HS-27A (cell line): Measurements from ENCODE around the gene SH2D5.
A peak's percentile ranks its signal among the peaks of the same experiment; 100 is the strongest.

Experiments
- DNase-seq: peaks from one replicate; pipeline ENCODE4 v3.0.0-alpha.2; 2012; ENCODE audit warnings: low read depth, missing footprints

Gene SH2D5

DNA sequence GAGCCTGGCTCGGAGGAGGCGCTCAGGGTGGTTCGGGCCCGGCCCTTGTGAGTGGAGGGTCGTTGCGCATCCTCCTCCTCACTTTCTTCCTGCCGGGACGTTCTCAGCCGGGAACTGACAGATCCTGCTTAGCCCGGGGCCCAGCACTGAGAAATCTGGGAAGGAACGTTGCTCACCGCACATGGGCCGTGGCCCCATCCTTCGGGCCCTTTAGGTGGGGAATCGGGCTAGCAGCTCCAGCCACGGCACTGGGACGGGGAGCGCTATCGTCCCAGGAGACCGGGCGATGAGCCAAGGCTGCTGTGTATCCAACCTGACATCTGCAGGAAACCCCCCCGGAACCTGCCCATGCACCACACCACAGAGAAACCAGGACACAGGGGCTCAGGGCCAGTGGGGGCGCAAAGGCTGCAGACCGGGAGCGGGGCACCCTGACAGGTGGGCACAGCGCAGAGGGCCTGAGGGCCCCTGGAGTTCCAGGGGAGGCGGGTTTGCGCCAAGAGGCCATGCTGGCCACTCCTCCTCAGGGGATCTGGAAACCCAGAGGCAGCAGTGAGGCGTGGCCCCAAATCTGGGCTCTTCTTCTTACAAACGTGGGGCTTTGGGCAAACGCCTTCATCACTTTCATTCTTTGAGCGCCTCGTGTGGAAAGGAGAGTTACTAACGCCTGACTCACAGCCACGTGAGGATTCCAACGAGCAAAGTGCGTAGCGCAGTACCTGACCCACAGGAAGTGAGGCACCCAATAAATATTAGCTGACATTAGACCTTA is at the start of gene SH2D5:
SH2D5 (minus strand) TSS at position 116 of the 772 bp plus-strand sequence. CDS start 4,659 bp downstream, outside the sequence.
- DNase-seq: peak; percentile 99

DNA sequence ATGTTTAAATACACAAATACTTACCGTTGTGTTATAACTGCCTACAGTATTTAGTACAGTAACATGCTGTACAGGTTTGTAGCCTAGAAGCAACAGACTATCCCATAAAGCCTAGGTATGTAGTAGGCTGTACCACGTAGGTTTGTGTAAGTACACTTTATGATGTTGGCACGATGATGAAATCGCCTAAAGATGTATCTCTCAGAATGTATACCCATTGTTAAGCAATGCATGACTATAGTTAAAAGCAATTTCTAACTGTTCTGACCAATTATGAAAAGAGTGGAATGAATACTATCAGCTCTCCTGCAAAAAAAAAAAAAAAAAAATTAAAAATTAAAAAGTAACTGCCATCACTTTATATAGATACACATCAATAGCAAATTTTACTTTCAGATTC is 43.2 kb upstream of the SH2D5 start:
- DNase-seq: no peak

DNA sequence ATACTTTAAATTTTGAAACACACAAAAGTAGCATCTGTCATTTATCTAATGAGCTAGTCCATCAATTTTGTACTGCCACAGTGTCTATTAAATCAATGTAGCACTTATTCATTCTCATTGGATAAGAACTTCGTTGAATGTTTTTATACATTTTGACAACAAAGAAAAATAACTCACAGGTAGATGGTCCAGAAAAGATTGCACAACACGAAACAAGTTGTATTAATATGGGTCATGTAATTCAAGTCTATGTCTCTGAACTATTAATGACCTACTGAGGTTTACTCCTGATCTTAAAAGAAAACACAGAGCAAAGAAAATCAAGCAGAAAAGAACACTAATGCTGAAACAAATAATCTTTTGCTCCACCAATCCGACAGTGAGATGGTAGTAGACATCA is 39.3 kb upstream of the SH2D5 start:
- DNase-seq: no peak

DNA sequence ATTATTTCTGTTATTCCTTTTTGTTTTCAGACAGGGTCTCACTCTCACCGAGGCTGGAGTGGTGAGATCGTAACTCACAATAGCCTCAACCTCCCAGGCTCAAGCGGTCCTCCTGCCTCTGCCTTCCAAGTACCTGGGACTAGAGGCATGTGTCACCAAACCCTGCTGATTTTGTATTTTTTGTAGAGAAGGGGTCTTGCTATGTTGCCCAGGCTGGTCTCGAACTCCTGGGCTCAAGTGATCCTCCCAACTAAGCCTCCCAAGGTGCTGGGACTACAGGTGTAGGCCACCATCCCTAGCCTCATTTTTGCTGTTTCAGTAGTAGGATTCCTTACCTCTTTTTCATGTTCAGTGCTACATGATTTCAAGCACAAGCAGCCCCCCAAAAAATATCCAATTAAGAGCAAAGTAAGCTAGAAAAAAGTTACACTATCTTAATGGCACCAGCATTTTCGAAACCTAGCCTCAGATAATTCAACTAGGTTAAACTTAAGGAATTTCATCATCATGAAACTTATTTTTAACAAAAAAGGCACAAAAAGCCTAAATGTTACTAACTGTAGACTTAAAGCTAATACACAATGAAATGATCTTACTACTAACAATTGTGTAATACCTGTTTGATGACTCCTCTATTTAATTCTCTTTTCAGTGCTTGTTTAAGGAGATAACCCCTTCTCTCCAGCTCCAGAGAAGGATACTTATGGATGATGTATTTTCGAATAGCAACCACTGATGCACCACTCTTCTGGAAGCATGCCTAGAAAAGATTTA is 38.0 kb upstream of the SH2D5 start:
- no peak for DNase-seq

GRCh38 chr1:20767271-20767670 is 34.8 kb upstream of the SH2D5 start:
- DNase-seq: no peak

DNA sequence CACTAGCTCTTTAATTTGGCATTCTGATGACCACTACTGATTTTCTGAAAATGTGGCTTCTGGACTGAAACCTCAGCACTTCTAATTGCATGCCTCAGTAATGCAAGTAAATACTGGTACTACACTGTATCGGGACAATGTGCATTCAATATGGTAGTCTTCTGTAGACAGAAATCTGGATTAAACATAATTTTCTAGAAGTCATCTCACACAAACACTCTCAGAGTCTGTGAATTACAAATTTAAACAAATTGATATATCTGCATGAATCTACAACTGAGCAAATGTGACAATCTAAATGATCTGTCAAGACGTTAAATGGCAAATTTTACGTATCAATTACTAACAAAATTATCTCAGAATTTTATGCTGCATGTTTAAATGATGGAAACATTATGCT is 30.9 kb upstream of the SH2D5 start:
- DNase-seq: no peak

DNA sequence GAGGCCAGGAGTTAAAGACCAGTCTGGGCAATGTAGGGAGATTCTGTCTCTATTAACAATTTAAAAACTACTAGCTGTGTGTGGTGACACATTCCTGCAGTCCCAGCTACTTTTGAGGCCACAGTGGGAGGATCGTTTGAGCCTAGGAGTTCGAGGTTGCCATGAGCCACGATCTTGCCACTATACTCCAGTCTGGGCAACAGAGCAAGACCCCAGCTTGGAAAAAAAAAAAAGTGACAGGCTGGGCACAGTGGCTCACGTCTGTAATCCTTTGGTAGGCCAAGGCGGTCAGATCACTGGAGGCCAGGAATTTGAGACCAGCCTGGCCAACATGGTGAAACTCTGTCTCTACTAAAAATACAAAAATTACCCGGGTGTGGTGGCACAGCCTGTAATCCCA is 27.8 kb upstream of the SH2D5 start:
- no peak for DNase-seq

DNA sequence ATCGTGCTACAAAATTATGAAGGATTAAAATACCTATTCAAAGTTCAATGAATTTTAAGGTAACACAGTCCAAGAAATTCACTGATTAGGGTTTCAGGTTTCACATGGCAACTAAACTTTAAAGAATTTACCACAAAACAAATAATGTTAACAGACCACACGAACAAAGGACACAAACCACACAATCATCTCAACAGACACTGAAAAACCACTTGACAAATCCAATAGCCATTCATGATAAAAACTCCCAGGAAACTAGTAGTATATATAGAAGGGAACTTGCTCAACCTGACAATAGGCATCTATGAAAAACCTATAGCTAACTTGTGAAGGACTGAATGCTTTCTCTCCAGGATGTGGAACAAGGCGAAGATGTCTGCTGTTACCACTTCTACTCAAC is 21.1 kb upstream of the SH2D5 start:
- DNase-seq: no peak

GRCh38 chr1:20751462-20751990 is 19.0 kb upstream of the SH2D5 start:
- no peak for DNase-seq

DNA sequence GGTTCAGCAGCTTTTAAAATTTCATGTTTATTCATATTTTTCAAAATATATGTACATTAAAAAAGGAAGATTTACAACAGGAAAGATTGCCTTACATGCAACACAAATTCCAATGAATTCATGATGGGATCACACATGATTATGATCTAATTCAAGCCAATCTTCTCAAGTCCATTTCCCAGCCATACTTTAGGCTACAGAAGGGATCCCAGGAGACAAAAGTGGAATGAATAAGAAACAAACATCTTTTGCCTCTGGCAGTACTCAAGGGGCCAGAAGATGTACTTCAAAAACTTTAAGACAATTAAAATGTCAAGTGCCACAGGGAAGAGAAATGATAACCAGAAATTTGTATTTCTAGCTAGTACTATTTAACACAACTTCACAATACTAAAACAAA is 10.2 kb upstream of the SH2D5 start:
- DNase-seq: no peak

GRCh38 chr1:20740781-20741180 is 8.3 kb upstream of the SH2D5 start:
- no peak for DNase-seq

DNA sequence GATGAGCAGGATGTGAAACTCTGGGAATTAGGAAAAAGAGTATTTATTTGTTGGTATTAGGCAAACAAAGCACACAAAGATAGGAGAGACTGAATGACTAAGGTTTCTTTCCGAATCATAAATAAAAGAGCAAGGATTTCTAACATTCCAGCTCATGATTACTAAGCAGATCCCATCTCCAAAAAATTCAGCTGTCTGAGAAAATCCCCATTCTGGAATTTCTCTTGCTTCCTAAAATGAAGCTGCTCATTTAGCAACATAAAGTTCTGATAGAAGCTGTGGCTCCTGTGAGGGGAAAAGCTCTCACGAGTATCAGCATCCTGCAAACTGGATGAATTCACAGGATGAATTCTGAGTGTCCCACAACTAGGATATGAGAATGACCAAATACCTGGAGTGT is 6.7 kb upstream of the SH2D5 start:
- peak; percentile 36 for DNase-seq

GRCh38 chr1:20735581-20736111 is 3.1 kb upstream of the SH2D5 start:
- no peak for DNase-seq

DNA sequence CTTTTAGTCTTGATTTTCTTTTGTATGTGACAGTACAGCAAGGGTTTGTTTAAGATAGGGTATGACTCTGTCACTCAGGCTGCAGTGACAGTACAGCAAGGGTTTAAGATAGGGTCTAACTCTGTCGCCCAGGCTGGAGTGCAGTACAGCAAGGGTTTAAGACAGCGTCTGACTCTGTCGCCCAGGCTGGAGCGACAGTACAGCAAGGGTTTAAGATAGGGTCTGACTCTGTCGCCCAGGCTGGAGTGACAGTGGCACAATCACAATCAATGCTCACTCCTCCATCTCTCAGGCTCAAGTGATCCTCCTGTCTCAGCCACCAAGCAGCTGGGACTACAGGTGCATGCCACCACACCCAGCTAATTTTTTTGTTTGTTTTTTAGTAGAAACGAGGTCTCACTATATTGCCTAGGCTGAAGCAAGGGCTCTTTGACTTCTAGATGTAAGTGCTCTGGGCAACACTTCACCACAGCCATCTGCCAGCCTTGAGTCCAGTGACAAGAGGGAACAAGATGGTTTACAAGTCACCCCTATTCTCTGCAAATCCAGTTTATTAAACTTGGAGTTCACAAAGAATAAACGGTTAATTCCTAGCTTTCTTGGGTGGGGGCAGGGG is 965 bp upstream of the SH2D5 start:
- no peak for DNase-seq

DNA sequence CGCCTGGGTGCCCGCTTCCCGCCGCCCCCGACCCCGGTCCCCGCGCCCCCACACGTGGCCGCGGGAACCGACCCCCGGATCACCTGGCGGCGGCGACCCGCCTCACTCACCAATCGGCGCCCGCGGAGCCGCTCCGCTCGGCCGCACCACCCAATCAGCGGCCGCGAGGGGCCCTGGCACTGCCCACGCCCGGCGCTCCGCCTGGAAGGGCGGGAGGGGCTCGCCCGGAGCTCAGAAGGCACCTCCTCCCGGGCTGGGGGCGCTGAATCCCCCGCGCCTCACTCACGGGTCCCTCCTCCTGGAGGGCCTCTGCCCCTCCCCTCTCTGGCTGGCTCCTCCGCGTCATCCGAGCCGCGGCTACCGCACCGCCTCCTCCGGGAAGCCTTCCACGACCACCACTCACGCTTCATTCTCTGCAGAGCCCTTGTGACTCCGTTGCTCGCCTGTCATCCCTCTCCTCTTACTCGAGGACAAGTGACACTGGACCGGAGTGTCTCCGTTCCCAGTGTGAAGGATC is 374 bp downstream of the SH2D5 start:
- DNase-seq: peak; percentile 47

GRCh38 chr1:20731057-20731991 is 1.2 kb downstream of the SH2D5 start:
- no peak for DNase-seq

- DNase-seq: no peak
These were observed 1.8 kb downstream of the SH2D5 start for GRCh38 chr1:20730690-20731056.

- no peak for DNase-seq
These were observed 2.4 kb downstream of the SH2D5 start for GRCh38 chr1:20729990-20730689.

DNA sequence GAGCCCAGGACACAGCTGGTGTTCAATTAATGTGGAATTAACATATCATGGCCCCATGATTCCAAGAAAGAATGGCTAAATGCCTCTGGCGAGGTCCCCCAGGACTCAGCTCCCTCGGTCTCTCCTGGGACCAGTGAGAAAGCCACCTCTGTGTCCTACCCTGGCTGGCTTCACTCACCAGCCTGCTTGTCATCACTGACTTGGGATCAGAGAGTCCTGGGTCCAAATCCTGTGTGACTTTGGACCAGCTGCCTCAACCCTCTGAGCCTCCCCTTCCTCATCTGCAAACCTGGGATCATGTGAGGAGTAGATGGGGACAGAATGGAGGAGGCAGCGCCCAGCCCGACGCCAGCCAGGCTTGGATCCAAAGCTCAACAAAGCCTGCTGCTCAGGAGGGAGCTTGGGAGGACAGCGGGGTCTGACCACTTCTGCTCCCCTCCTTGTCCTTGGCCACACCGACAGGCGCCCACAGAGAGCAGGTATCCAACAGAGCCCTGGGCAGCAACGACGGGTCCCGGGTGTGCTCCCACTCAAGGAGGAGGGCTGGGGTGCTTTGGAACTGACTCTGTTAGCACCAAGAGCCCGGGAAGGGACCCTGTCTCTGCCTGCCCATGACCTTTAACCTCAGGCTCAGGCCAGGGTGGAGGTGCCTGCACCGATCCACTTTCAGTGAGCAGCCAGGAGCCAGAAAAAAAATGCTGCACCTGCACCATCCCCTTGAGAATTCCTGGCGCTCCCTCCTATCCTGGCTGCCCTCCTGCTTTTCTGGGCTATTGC is 3.2 kb downstream of the SH2D5 start:
- no peak for DNase-seq
